H1 (cell line): ENCODE measurements around the gene ZNF106. TPM values are rescaled to one million over a fixed set of nuclear protein-coding genes. Genes with fewer than 3 reads are reported as not detected.

Experiments
- CHD2 ChIP-seq: IDR thresholded peaks from 2 replicates; pipeline ENCODE4 v1.6.1; 2012; ENCODE audit warnings: low read length, improper control_type of control experiment
- HDAC6 ChIP-seq: IDR thresholded peaks from one replicate; pipeline ENCODE4 v1.7.1; 2012; ENCODE audit warnings: low read depth, mild to moderate bottlenecking, inconsistent platforms, low read length, moderate library complexity
- TEAD4 ChIP-seq: IDR thresholded peaks from 2 replicates; pipeline ENCODE4 v1.6.1; 2012; ENCODE audit warnings: low read depth, low read length, inconsistent platforms, mixed read lengths
- polyA plus RNA-seq, 7 experiments: library from polyadenylated mRNA; depleted of rRNA in 3 of 7; stranded (reverse) in 5 of 7; unstranded in 2 of 7; fragments of >200 nt in 5 of 7; fragments of 200-250 nt in 2 of 7; gene quantifications; 1 replicate in 5 of 7; 2 replicates in 1 of 7; 4 replicates in 1 of 7; pipeline versions ENCODE4 v1.2.1 to v1.2.3, GENCODE V29; 2011 to 2013; ENCODE audit warnings: missing spikeins in 2 of 7, mixed read lengths in 2 of 7
- total RNA-seq: library from RNA; stranded (reverse); fragmentation: NEBNext Ultra II Directional; extraction: Animal tissue kit (Norgen Biotek cat#: 25700); gene quantifications from 2 replicates; pipeline ENCODE4 v1.2.1, GENCODE V29; 2021
- TF ChIP-seq, protein P1 (sequence below): IDR thresholded peaks from 2 replicates; pipeline ENCODE4 v1.6.1; 2012; ENCODE audit warnings: low read length, inconsistent platforms
- TF ChIP-seq, protein P2 (sequence below), 3 experiments: IDR thresholded peaks; 1 replicate in 2 of 3; 2 replicates in 1 of 3; pipeline versions ENCODE4 v1.5.1 to v1.6.1; 2011; ENCODE audit warnings: low read length in 3 of 3, mild to moderate bottlenecking in 3 of 3, inconsistent platforms in 2 of 3, low read depth in 1 of 3, moderate library complexity in 1 of 3; ENCODE audit not compliant: insufficient read depth in 1 of 3; ENCODE audit errors: control extremely low read depth in 1 of 3

ZNF106 gene
- total and polyA plus RNA-seq, 2 of the 8 experiments (the other 6 are each of a cell fraction or from before 2014, with no cell fraction given) = 18.2 to 62.0 TPM

DNA sequence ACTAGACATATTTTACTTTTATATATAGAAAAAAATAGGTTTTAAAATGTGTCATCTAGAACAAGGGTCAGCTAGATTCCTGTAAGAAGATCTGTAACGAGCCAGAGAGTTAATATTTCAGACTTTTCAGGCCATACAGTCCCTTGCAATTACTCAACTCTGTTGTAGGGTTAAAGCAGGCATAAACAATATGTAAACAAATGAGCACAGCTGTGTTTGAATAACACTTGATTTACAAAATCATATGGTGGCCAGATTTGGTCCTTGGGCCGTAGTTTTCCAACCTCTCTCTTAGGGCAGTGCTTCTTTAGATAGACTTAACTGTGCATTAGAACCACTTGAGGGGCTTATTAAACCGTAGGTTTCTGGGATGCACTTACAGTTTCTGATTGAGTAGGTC is 38.0 kb upstream of the ZNF106 start (continued):
- TF ChIP-seq CHD2 (no peak), HDAC6 (no peak), TEAD4 (no peak)
- TF ChIP-seq, protein P1, sequence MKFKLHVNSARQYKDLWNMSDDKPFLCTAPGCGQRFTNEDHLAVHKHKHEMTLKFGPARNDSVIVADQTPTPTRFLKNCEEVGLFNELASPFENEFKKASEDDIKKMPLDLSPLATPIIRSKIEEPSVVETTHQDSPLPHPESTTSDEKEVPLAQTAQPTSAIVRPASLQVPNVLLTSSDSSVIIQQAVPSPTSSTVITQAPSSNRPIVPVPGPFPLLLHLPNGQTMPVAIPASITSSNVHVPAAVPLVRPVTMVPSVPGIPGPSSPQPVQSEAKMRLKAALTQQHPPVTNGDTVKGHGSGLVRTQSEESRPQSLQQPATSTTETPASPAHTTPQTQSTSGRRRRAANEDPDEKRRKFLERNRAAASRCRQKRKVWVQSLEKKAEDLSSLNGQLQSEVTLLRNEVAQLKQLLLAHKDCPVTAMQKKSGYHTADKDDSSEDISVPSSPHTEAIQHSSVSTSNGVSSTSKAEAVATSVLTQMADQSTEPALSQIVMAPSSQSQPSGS = no peak
- TF ChIP-seq, protein P2, sequence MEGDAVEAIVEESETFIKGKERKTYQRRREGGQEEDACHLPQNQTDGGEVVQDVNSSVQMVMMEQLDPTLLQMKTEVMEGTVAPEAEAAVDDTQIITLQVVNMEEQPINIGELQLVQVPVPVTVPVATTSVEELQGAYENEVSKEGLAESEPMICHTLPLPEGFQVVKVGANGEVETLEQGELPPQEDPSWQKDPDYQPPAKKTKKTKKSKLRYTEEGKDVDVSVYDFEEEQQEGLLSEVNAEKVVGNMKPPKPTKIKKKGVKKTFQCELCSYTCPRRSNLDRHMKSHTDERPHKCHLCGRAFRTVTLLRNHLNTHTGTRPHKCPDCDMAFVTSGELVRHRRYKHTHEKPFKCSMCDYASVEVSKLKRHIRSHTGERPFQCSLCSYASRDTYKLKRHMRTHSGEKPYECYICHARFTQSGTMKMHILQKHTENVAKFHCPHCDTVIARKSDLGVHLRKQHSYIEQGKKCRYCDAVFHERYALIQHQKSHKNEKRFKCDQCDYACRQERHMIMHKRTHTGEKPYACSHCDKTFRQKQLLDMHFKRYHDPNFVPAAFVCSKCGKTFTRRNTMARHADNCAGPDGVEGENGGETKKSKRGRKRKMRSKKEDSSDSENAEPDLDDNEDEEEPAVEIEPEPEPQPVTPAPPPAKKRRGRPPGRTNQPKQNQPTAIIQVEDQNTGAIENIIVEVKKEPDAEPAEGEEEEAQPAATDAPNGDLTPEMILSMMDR (IDR thresholded peaks at IDR 0.05; ENCODE audit: control extremely low read depth in 1 of 3, insufficient read depth in 1 of 3, low read depth in 1 of 3, low read length in 3 of 3) = no peak
- TF ChIP-seq, all 59 proteins: peak for 0
